Measurements from ENCODE around the gene ULK1. TPM values are rescaled to one million over a fixed set of nuclear protein-coding genes. Genes with fewer than 3 reads are reported as not detected.
"Not testable (repeated sequence)": the region's sequence is repeated elsewhere in the genome, so short reads cannot be mapped to it uniquely, and the experiment has no call there.

Gene ULK1
- total RNA-seq, 1 donor from 2014 or later, result 111 TPM

DNA sequence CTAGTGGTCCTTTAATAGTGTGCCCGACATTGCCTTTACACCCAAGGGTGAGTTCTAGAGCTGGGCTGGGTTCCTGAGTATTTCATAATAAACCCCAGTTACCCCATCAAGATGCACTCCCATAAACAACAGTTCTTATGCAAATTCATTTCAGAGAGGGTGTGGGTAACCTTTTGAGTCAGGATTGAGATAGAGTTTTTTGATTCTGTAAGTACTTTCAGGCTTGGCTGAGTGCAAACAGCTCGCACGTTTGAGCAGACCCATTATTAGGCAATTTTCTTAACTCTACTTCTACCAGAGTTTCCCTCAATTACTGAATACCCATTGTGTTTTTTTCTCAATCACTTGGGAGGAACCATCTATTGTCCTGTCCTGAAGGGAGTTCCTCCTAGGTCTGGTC is 16.0 kb upstream of the ULK1 start:
- not testable (repeated sequence) for DNase-seq (ENCODE audit: low spot score, unreplicated experiment); H3K36me3 Mint-ChIP-seq (ENCODE audit: insufficient read depth); H3K4me1 Mint-ChIP-seq (ENCODE audit: low read depth); H3K27ac Mint-ChIP-seq; H3K4me3 Mint-ChIP-seq (ENCODE audit: low read depth); H3K9me3 Mint-ChIP-seq (ENCODE audit: low read depth)
- H3K27me3 Mint-ChIP-seq, result peaks cover 19% of the 10 kb centered on the region

DNA sequence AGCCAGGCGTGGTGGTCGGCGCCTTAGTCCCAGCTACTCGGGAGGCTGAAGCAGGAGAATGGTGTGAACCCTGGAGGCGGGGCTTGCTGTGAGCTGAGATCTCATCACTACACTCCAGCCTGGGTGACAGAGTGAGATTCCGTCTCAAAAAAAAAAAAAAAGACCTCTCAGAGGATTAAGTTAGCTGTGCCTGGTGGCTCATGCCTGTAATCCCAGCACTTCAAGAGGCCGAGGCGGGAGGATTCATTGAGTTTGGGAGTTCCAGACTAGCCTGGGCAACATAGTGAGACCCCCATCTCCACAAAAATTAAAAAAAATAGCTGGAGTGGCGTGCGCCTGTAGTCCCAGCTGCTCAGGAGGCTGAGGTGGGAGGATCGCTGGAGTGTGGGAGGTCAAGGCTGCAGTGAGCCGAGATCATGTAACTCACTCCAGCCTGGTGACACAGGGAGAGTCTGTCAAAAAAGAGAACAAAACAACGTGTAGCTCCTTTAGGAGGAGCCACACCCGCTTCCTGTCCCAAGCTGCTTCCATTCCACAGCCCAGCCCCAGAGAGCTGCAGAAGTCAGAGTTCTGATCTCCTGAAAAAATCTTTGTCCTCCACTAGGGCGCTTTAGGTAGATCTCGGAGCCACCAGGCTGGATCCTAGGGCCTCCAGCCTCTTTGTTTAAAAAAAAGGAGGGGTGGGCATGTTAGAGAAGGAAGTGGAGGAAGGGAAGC is 11.5 kb upstream of the ULK1 start:
- no peaks in the 10 kb centered on the region for H3K36me3 Mint-ChIP-seq (ENCODE audit: insufficient read depth)
- peaks cover 9% of the 10 kb centered on the region for H3K27me3 Mint-ChIP-seq
- H3K4me1 Mint-ChIP-seq (ENCODE audit: low read depth), result peaks cover 2% of the 10 kb centered on the region
- no peak overlapping the region for H3K4me3 Mint-ChIP-seq (ENCODE audit: low read depth)
- TF ChIP-seq, protein P1, sequence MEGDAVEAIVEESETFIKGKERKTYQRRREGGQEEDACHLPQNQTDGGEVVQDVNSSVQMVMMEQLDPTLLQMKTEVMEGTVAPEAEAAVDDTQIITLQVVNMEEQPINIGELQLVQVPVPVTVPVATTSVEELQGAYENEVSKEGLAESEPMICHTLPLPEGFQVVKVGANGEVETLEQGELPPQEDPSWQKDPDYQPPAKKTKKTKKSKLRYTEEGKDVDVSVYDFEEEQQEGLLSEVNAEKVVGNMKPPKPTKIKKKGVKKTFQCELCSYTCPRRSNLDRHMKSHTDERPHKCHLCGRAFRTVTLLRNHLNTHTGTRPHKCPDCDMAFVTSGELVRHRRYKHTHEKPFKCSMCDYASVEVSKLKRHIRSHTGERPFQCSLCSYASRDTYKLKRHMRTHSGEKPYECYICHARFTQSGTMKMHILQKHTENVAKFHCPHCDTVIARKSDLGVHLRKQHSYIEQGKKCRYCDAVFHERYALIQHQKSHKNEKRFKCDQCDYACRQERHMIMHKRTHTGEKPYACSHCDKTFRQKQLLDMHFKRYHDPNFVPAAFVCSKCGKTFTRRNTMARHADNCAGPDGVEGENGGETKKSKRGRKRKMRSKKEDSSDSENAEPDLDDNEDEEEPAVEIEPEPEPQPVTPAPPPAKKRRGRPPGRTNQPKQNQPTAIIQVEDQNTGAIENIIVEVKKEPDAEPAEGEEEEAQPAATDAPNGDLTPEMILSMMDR (IDR thresholded peaks at IDR 0.05; ENCODE audit: unreplicated experiment), result no peak
- no peak for DNase-seq (ENCODE audit: low spot score, unreplicated experiment)
- no peak overlapping the region for H3K27ac Mint-ChIP-seq
- H3K9me3 Mint-ChIP-seq (ENCODE audit: low read depth), result peaks cover 7% of the 10 kb centered on the region

DNA sequence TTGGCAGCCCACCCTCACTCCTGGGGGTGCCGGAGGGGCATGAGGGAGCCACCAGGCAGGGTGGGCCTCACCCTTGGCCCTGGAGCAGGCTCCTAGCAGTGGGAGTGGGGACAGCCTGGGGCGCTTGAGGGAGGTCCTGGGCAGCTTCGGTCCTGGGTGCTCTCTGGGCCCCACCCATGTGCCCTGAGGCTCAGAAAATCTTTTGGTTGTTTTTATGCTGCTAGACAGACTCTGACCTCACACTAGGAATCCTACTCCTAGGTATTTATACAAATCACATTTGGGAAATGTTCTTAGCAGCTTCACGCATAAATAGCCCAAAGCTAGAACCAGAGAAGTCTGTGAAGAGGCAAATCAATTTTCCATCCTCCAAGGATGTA is 10.9 kb upstream of the ULK1 start:
- peaks cover 2% of the 10 kb centered on the region for H3K4me1 Mint-ChIP-seq (ENCODE audit: low read depth)
- no peaks in the 10 kb centered on the region for H3K36me3 Mint-ChIP-seq (ENCODE audit: insufficient read depth)
- DNase-seq (ENCODE audit: low spot score, unreplicated experiment), result no peak
- peaks cover 7% of the 10 kb centered on the region for H3K27me3 Mint-ChIP-seq
- H3K4me3 Mint-ChIP-seq (ENCODE audit: low read depth), result no peak overlapping the region
- TF ChIP-seq, protein P1 (IDR thresholded peaks at IDR 0.05; ENCODE audit: unreplicated experiment), result no peak
- H3K9me3 Mint-ChIP-seq (ENCODE audit: low read depth), result peaks cover 7% of the 10 kb centered on the region
- no peak overlapping the region for H3K27ac Mint-ChIP-seq

DNA sequence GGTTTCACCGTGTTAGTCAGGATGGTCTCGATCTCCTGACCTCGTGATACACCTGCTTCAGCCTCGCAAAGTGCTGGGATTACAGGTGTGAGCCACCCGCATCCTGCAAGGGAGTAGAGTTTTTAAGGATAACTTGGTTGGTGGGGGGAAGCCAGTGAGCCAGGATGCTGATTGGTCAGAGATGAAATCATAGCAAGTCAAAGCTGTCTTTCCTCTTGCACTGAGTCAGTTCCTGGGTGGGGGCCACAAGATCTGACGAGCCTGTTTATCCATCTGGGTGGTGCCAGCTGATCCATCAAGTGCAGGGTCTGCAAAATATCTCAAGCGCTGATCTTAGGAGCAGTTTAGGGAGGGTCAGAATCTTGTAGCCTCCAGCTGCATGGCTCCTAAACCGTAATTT is 9.3 kb upstream of the ULK1 start:
- not testable (repeated sequence) for H3K36me3 Mint-ChIP-seq (ENCODE audit: insufficient read depth); DNase-seq (ENCODE audit: low spot score, unreplicated experiment); H3K27ac Mint-ChIP-seq; H3K4me1 Mint-ChIP-seq (ENCODE audit: low read depth); H3K9me3 Mint-ChIP-seq (ENCODE audit: low read depth); H3K4me3 Mint-ChIP-seq (ENCODE audit: low read depth)
- peaks cover 12% of the 10 kb centered on the region for H3K27me3 Mint-ChIP-seq

DNA sequence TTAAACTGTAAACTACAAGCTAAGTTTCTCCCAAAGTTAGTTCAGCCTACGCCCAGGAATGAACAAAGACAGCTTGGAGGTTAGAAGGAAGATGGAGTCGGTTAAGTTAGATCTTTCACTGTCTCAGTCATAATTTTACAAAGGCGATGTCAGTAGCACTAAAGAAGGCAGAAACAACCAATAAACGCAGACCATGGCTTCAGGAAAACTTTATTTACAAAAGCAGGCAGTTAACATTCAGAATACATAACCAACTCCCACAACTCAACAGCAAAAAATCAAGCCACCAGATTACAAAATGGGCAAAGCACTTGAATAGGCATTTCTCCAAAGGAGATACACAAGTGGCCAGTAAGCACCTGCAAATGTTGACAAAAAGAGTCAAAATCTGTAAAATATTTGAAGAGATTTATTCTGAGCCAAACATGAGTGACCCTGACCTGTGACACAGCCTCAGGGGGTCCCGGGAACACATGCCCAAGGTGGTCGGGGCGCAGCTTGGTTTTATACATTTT is 8.8 kb upstream of the ULK1 start:
- TF ChIP-seq, protein P1 (IDR thresholded peaks at IDR 0.05; ENCODE audit: unreplicated experiment), result no peak
- no peak for DNase-seq (ENCODE audit: low spot score, unreplicated experiment)
- Mint-ChIP-seq H3K27me3 (peaks cover 9% of the 10 kb centered on the region), H3K36me3 (ENCODE audit: insufficient read depth) (no peaks in the 10 kb centered on the region), H3K4me1 (ENCODE audit: low read depth) (peaks cover 7% of the 10 kb centered on the region), H3K9me3 (ENCODE audit: low read depth) (peaks cover 7% of the 10 kb centered on the region), H3K27ac (no peak overlapping the region), H3K4me3 (ENCODE audit: low read depth) (no peak overlapping the region)

DNA sequence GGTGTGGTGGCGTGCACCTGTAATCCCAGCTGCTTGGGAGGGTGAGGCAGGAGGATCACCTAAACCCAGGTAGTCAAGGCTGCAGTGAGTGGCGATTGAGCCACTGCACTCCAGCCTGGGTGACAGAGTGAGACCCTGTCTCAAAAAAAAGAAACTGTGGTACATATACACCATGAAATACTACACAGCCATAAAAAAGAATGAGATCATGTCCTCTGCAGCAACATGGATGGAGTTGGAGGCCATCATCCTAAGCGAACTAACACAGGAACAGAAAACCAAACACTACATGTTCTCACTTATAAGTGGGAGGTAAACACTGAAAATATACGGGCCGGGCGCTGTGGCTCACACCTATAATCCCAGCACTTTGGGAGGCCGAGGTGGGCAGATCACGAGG is 2.7 kb upstream of the ULK1 start:
- H3K4me3 Mint-ChIP-seq (ENCODE audit: low read depth); H3K27me3 Mint-ChIP-seq; H3K9me3 Mint-ChIP-seq (ENCODE audit: low read depth); H3K36me3 Mint-ChIP-seq (ENCODE audit: insufficient read depth); DNase-seq (ENCODE audit: low spot score, unreplicated experiment); H3K27ac Mint-ChIP-seq: not testable (repeated sequence)
- H3K4me1 Mint-ChIP-seq (ENCODE audit: low read depth), result peaks cover 13% of the 10 kb centered on the region

Measured in progenitor cell of endocrine pancreas (in vitro differentiated cells).